GM18519 (cell line): Measurements from ENCODE around the gene CLCNKA.
"Not testable (repeated sequence)": the region's sequence is repeated elsewhere in the genome, so short reads cannot be mapped to it uniquely, and the experiment has no call there.

Experiments used
- ATAC-seq: cut with Tn5 transposase; IDR thresholded peaks from one replicate; pipeline ENCODE4 v1.9.1; 2021; ENCODE audit warnings: mild to moderate bottlenecking, moderate library complexity; ENCODE audit not compliant: unreplicated experiment, low FRiP score

Gene CLCNKA

DNA sequence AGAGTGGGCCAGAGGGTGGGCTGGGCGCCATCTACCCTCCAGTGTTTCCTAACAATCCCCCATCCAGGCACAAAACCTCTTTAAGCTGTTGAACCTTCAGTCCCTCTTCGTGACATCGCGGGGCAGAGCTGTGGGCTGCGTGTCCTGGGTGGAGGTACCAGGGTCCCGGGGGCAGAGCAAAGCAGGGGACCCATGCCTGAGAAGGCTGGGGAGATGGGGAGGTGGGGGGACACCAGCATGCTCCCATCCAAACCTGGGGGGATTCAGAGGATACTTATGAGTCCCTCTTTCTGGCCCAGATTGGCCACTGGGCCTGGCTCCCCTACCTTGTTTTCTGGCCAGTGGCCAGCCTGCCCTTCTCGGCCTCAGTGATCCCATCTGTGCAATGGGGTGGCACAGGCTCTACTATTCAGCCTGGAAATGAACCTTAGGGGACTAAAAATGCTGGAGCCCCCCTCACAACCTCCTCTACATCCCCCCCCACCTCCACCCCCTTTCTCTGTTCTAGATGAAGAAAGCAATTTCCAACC lies 11.3 kb downstream of the CLCNKA start:
- not testable (repeated sequence) for ATAC-seq

DNA sequence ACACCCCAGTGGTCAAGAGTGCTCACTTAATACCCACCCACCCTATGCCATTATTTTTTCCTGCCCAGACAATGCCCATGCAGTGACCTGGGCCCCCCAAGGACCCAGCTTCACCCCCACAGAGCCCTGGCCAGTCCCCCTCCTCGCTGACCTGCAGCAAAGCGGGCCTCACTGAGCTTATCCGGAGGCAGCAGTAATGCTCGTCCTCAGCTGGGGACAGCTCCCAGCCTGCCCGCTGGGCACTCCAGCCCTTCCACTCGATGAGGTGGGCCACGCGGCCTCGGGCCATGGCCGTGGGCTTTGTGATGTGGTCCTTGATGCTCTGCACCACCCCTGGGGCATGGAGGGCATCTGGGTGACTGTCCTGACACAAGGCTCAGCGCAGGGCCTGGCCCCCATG lies 14.6 kb downstream of the CLCNKA start:
- not testable (repeated sequence) for ATAC-seq

DNA sequence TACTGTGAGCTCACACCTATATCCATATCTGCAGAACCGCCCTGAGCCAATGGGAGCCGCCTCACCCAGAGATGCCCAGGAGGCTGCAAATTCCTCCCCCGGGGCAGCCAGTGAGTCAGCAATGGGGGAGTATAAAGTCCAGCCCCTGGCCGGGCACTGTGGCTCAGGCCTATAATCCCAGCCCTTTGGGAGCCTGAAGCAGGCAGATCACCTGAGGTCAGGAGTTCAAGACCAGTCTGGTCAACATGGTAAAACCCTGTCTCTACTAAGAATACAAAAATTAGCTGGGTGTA lies 16.7 kb downstream of the CLCNKA start:
- ATAC-seq, result no peak

DNA sequence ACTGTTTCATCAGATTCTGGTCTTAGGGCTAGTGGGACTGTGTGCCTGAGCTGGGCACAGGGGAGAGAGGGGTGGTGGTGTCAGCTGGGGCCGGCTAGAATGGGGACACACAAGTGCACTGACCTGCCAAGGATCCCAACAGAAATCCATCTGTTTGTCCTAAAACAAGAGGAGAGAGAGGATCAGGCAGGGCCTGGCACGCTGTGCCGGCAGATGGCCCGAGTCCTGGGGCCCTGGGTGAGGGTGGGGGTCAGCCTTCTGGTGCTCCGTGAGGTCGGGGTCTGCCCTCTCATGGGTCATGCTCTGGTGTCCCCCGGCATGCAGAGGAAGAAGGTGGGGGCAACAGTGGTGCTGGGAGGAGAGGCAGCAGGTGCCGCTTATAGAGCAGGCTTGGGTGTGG lies 18.0 kb downstream of the CLCNKA start:
- not testable (repeated sequence) for ATAC-seq

DNA sequence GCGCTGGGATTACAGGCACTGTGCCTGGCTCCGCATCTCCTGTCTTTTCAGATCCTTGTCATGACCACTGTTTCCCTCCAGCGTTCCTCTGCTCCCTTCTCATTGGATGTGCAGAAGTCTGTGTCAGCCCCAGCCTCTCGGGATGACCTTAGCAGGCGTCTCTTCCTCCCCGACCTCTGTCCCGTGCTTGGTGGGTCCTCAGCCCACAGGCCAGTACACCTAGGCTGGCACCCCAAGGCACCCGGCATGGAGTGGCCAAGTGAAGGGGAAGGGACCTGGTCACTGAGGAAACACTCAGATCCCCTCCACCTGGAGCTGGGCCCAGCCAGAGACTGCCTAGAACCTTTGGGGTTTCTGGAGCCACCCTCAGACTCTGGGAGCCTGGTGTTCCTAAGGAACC lies 19.4 kb downstream of the CLCNKA start:
- ATAC-seq, result no peak

DNA sequence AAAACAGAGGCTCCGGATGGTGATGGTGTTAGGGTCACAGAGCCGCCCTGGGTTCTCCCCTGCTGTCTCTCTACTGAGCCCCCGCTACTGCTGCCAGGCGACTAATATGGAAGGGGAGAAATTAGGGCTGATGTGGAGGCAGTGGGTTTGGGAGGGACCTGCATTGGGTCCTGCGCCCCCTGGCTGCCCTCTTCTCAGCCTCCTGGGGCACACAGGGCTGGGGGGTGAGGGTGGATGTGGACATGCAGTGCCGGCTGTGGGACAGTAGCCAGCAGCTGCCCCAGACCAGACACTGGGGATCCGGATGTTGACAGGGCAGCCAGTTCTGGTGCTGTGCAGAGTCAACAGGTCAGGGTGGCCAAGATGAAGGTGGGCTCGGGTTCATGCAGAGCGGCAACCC lies 20.3 kb downstream of the CLCNKA start:
- ATAC-seq, result no peak

DNA sequence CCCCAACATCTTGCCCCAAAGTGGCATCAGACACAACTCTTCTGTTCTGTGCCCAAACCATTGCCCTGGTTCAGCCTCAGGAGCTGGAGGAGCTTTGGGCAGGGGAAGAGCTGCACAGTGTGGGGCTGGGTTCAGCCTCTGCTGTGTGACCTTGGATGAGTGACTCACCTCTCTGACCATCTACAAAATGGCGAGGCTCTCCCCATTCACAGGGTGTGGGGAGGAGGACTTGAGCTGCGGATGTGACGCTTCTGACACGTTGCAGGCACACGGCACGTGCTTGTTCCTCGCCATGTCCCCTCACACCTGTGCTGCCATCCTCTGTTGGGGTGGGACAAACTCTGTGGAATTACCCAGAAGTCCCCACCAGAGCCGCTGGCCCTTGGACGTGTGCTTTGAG lies 20.8 kb downstream of the CLCNKA start:
- not testable (repeated sequence) for ATAC-seq

DNA sequence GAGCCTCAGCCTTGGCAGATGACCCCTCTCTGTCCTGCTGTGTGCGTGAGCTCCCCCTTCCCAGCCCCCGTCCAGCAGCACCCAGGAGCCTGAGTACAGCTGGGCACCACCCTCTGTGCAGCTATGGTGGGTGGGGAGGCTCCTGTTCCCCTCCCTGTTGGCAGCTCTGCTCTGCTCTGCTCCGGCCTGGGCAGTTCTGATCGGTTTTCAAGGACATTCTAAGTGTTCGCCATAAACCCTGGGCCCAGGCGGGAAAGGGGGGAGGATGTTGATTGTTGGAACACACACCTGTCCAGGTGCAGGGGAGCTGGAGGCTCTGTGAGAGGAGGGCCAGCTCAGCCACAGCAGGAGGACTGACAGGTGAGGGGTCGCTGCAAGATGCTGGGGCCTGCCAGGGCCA lies 21.7 kb downstream of the CLCNKA start, which contains the start of gene CLCNKB:
CLCNKB (plus strand) TSS at position 262 of the 400 bp plus-strand sequence. CDS start 711 bp downstream, outside the sequence.
- ATAC-seq, result no peak

DNA sequence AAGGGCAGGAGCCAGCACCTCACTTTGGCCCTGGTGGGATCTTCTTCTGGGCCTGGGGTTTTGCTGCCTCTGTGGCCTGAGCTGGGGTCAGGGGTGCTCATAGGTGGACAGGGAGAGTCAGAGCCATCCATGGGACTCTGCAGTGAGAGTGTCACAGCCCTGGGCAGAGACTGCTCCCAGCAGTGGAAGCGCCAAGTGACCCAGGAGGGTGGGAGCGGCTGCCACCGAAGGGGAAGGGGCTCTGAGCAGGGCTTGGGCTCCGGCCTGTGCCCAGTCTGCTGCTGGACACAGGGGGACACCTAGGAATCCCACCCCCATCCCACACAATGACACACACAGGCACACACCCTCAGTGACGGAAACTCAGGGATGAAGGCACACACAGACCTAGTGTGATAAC lies 22.1 kb downstream of the CLCNKA start:
- no peak for ATAC-seq

DNA sequence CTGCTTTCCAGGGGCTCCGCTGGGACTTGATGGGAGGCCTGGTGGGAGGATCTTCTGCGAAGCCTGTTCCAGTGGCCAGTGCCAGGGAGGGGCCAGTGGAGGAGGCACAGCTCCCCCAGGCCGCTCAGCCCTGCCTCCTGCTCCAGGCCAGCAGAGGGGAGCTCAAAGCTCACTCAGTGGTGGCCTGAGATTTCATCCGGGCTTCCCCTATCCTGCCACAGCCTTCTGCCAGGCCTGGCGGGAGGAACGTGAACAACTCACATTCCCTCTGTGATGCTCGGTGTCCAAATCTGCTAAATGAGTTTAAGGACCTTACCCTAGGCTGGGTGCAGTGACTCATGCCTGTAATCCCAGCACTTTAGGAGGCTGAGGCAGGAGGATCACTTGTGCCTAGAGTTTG lies 25.0 kb downstream of the CLCNKA start:
- ATAC-seq, result no peak

DNA sequence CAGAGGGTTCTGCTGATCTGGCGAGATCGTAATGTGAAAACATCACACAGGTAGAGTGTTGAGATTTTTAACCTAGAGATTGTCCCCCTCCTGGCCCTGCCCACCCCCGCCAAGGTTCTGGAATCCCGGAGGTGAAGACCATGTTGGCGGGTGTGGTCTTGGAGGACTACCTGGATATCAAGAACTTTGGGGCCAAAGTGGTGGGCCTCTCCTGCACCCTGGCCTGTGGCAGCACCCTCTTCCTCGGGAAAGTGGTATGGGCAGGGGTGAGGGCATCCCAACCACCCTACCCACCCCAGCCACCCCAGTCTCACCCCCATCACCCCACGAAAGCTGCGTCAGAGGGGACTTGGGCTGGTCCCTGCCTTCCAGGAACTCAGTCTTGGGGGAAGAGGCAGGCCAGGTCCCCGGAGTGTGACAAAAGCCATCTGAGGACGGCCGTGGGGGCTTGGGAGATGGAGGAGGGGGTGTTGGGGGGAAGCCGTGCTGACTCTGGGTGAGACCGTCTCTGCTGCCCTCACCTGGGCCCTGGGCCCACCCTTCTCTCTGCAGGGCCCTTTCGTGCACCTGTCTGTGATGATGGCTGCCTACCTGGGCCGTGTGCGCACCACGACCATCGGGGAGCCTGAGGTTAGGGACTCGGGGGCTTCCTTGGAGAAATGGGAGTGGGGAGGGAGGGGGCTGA lies 26.1 kb downstream of the CLCNKA start:
- no peak for ATAC-seq

DNA sequence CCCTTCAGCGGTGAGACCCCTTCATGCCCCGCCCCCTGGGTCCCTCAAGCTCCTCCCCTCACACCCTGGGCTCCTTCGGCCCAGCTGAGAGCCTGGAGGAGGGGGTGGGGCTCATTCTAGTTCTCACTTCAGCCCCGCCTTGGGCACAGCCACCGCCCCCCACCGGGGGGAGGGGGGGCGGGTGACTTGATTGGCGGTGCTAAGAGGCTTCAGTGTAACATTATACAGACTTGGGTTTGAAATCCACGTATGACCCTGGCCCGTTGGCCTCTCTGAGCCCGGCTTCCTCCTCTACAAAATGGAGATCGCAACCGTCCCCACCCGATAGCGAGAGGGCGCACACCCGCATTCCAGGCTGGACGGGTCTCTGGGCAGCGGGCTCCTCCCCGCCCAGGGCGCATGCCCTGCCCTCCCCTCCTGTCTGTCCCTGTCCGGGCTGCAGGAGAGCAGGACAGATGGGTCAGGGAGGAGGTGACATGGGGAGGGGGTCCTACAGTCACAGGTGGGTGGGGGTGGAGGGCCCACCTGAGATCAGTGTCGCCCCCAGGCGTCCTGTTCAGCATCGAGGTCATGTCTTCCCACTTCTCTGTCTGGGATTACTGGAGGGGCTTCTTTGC lies 26.8 kb downstream of the CLCNKA start:
- ATAC-seq, result no peak

DNA sequence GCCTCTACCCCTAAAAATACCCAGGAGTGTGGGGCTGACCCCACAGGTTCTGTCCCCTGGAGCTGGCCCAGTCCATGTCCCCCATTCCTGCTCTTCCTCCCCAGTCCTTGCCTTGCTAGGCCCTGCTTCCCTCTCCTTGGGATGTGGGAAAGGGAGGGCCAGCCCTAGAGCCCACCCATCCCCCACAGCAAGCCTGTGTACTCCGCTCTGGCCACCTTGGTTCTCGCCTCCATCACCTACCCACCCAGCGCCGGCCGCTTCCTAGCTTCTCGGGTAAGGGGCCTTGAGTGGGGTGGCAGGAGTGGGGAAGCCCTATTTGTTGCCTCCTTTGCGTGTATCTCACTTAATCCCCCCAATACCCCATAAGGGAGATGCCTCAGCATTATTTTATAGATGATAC lies 28.5 kb downstream of the CLCNKA start:
- no peak for ATAC-seq

DNA sequence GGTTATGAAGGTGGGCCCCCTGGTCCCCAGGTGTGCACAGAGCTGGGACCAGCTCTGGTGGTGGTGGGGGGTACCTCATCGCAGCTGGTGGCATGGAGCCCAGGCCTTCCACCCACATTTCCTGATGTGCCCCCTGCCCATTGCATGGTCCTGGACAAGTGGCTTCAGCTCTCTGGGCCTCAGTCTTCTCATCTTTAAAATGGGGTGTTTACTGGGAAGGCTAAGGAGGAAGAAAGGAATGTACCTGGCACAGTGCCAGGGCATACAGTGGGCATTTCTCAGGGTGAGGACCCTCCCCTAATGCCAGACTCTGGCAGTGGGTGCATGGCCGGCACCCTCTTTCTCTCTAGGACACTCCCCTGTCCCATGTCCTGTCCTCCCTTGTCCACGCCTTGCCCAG lies 29.2 kb downstream of the CLCNKA start:
- ATAC-seq, result no peak

DNA sequence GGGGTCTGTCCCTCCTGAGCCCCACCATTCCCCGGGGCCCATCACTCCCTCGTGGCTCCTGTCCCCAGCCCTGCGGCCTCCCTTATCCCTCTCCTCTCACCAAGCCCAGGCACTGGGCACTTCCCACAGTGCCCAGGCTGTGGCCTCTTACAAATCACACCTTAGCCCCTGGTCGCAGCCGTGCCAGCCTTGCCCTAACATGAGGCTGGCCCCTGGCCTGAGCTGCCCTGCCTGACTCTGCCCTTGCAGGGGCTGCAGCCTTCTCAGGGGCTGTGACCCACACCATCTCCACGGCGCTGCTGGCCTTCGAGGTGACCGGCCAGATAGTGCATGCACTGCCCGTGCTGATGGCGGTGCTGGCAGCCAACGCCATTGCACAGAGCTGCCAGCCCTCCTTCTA lies 30.1 kb downstream of the CLCNKA start:
- ATAC-seq, result not testable (repeated sequence)

DNA sequence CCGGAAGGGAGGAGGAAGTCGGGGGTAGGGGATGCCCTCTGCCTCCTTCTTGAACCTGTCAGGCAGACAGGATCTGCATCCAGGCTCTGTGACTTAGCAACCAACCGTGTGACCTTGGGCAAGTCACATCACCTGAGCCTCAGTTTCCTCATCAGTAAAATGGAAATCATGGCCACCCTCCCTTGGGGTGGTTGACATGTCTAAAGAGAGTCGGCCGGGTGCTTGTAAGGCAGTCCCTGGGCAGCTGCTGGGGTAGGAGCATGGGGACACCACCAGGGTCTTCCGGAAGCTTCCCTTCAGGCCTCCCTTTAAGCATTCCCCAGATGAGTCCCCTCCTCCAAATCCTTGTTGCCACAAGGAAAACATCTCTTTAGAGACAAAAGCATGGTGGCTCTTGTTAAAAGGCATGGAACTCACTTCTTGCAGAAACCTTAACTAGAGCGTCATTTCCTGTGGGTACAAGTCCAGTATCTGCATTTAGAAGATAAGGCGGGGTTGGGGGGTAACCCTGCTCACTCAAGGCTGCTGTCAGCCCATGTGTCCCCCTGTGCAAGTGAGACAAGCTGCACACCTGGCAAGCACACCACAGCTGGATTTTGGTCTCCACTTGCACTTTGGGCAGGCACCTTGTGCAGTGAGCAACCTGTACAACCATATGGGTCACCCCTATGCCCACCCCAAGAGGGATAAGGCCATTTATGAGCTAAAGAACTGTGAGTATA lies 32.1 kb downstream of the CLCNKA start:
- no peak for ATAC-seq

DNA sequence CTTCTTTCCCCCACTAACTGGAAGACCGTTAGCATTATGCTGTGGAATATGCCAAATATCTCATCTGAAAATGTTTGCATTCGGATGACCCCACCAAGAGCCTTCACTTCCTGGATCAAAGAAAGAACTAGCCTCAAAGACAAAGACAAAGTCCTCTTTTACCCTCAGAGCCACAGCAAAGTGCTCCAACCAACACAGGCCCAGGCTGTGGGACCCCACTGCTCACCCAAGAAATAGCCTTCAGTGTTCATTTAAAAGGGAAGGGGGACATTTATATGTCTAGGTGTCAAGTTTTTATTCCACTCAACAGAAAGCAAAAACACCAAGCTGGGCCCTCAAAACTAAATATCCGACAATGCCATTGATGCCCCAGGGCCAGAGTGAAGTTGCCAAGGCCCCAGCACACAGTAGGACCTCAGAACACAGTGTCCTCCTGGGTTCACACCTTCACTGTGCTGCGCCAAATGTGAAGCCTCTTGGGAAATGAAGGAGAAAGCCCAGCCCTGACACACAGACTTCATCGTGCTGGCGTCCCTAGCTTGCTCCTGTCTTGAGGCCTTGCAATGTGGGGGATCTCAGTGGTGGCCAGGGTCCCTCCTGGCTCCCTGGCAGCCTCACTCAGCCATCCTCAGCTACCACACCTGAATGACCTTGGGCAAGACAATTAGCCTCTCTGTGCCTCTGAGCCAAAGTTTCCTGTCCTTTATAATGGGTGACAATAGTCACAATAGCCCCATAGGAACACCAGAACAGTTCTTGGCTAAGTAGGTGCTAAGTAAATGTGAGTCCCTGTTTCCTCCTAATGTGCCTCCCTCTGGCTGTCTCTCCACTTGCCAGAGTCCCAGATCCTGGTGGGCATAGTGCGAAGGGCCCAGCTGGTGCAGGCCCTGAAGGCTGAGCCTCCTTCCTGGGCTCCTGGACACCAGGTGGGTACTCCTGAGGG lies 33.0 kb downstream of the CLCNKA start:
- no peak for ATAC-seq

DNA sequence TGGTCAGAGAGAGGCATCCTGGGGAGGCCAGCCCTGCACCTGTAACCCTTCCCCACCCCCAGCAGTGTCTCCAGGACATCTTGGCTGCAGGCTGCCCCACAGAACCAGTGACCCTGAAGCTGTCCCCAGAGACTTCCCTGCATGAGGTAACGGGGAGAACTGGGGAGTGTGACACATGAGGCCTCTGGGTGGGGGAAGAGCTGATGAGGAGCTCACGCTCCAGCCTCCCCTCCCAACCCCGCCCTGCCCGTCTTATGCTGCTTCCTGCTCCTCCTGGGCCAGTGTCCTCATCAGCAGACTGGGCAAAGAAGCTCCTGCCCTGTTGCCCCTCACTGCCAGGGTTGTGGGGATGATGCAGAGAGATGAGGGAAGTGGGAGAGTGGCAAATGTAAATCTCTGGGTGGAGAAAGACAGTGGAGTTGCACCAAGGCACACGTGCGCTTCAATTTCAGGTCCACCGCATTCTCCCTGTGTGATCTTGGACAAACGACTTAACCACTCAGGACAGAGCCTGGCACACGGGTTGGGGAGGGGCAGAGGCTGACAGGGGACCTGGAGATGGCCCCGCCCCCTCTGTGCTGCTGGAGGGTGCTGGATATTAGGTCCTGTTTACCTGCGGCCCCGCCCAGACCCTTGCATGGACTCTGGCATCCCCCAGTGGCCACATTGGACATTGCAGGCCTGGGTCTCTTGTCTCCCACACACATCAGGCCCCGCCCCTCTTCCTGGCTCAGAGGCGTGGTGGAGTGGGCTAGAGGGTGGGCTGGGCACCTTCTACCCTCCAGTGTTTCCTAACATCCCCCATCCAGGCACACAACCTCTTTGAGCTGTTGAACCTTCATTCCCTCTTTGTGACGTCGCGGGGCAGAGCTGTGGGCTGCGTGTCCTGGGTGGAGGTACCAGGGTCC lies 34.0 kb downstream of the CLCNKA start:
- ATAC-seq, result no peak

DNA sequence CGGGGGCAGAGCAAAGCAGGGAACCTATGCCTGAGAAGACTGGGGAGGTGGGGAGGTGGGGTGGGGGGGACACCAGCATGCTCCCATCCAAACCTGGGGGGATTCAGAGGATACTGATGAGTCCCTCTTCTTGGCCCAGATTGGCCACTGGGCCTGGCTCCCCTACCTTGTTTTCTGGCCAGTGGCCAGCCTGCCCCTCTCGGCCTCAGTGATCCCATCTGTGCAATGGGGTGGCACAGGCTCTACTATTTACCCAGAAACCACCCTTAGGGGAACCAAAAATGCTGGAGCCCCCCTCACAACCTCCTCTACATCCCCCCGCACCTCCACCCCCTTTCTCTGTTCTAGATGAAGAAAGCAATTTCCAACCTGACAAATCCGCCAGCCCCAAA lies 34.7 kb downstream of the CLCNKA start:
- not testable (repeated sequence) for ATAC-seq
